ENCODE results near the gene FLYWCH1. TPM values are rescaled to one million over a fixed set of nuclear protein-coding genes. Genes with fewer than 3 reads are reported as not detected.

FLYWCH1 gene
- total and polyA plus RNA-seq, 2 experiments from 2014 or later: 16.0 to 44.7 TPM

GRCh38 chr16:2973605-2974318 lies 62.0 kb downstream of the FLYWCH1 start:
- TF ChIP-seq EZH2 (IDR thresholded peaks at IDR 0.05; ENCODE audit: insufficient read depth, poor library complexity, severe bottlenecking): no peak
- no peak for TF ChIP-seq EZH2phosphoT487 (IDR thresholded peaks at IDR 0.05; ENCODE audit: insufficient read depth, low read depth)
- Histone ChIP-seq H3K27ac (no peak overlapping the region), H3K4me1 (ENCODE audit: insufficient read depth) (no peaks in the 10 kb centered on the region), H3K9ac (no peak overlapping the region), H3F3A (ENCODE audit: insufficient read depth) (no peaks in the 10 kb centered on the region), H3K27me3 (replicated peaks; ENCODE audit: insufficient read depth) (no peaks in the 10 kb centered on the region), H3K36me3 (ENCODE audit: low read depth) (no peaks in the 10 kb centered on the region), H3K9me3 (ENCODE audit: low read depth) (no peaks in the 10 kb centered on the region), H2AFZ (no peak overlapping the region), H3K4me3 (no peak overlapping the region), H3K4me2 (ENCODE audit: unreplicated experiment) (no peak overlapping the region), H4K20me1 (ENCODE audit: insufficient read depth) (no peaks in the 10 kb centered on the region), H3K9me2 (ENCODE audit: insufficient read depth) (no peaks in the 10 kb centered on the region), H3K79me2 (ENCODE audit: insufficient read depth) (no peaks in the 10 kb centered on the region)
- no peak for DNase-seq
- WGBS, 2 experiments (ENCODE audit: low coverage in 1 of 2, low lambda C conversion rate in 2 of 2, missing lambda C conversion rate in 2 of 2): 90 to 96% methylated on average over 13 to 15 of the region's 17 CpGs
- in situ Hi-C loops (cut with MboI): no loop called here

GRCh38 chr16:2974319-2975056 lies 62.8 kb downstream of the FLYWCH1 start:
- no peak for TF ChIP-seq EZH2 (IDR thresholded peaks at IDR 0.05; ENCODE audit: insufficient read depth, poor library complexity, severe bottlenecking)
- TF ChIP-seq EZH2phosphoT487 (IDR thresholded peaks at IDR 0.05; ENCODE audit: insufficient read depth, low read depth): no peak
- in situ Hi-C loops (cut with MboI): no loop called here
- H3K36me3 ChIP-seq (ENCODE audit: low read depth): no peaks in the 10 kb centered on the region
- H3F3A ChIP-seq (ENCODE audit: insufficient read depth): no peaks in the 10 kb centered on the region
- no peaks in the 10 kb centered on the region for H3K27me3 ChIP-seq (replicated peaks; ENCODE audit: insufficient read depth)
- H3K4me2 ChIP-seq (ENCODE audit: unreplicated experiment): no peak overlapping the region
- H3K9me3 ChIP-seq (ENCODE audit: low read depth): no peaks in the 10 kb centered on the region
- no peak for DNase-seq
- no peaks in the 10 kb centered on the region for H4K20me1 ChIP-seq (ENCODE audit: insufficient read depth)
- no peaks in the 10 kb centered on the region for H3K4me1 ChIP-seq (ENCODE audit: insufficient read depth)
- no peak overlapping the region for H2AFZ ChIP-seq
- H3K4me3 ChIP-seq: no peak overlapping the region
- no peaks in the 10 kb centered on the region for H3K9me2 ChIP-seq (ENCODE audit: insufficient read depth)
- no peaks in the 10 kb centered on the region for H3K79me2 ChIP-seq (ENCODE audit: insufficient read depth)
- WGBS, 2 experiments (ENCODE audit: low coverage in 1 of 2, low lambda C conversion rate in 2 of 2, missing lambda C conversion rate in 2 of 2): 96 to 98% methylated on average over 11 to 12 of the region's 15 CpGs
- H3K9ac ChIP-seq: no peak overlapping the region
- H3K27ac ChIP-seq: no peak overlapping the region

GRCh38 chr16:2975161-2975795 lies 63.5 kb downstream of the FLYWCH1 start:
- Histone ChIP-seq H3K4me2 (ENCODE audit: unreplicated experiment) (no peak overlapping the region), H3K36me3 (ENCODE audit: low read depth) (no peaks in the 10 kb centered on the region), H3K27ac (no peak overlapping the region), H3K9me2 (ENCODE audit: insufficient read depth) (no peaks in the 10 kb centered on the region), H2AFZ (no peak overlapping the region), H3K4me1 (ENCODE audit: insufficient read depth) (no peaks in the 10 kb centered on the region), H3F3A (ENCODE audit: insufficient read depth) (no peaks in the 10 kb centered on the region), H4K20me1 (ENCODE audit: insufficient read depth) (no peaks in the 10 kb centered on the region), H3K4me3 (no peak overlapping the region), H3K9me3 (ENCODE audit: low read depth) (no peaks in the 10 kb centered on the region), H3K27me3 (replicated peaks; ENCODE audit: insufficient read depth) (no peaks in the 10 kb centered on the region), H3K79me2 (ENCODE audit: insufficient read depth) (no peaks in the 10 kb centered on the region), H3K9ac (no peak overlapping the region)
- TF ChIP-seq EZH2phosphoT487 (IDR thresholded peaks at IDR 0.05; ENCODE audit: insufficient read depth, low read depth) (no peak), EZH2 (IDR thresholded peaks at IDR 0.05; ENCODE audit: insufficient read depth, poor library complexity, severe bottlenecking) (no peak)
- in situ Hi-C loops (cut with MboI): no loop called here
- 92 to 96% methylated on average over 27 to 28 of the region's 28 CpGs for WGBS, 2 experiments (ENCODE audit: low coverage in 1 of 2, low lambda C conversion rate in 2 of 2, missing lambda C conversion rate in 2 of 2)
- no peak for DNase-seq

GRCh38 chr16:2976201-2976600 lies 64.5 kb downstream of the FLYWCH1 start:
- no peak for TF ChIP-seq EZH2 (IDR thresholded peaks at IDR 0.05; ENCODE audit: insufficient read depth, poor library complexity, severe bottlenecking)
- no peak for TF ChIP-seq EZH2phosphoT487 (IDR thresholded peaks at IDR 0.05; ENCODE audit: insufficient read depth, low read depth)
- DNase-seq: no peak
- no peak overlapping the region for H2AFZ ChIP-seq
- H3K9me2 ChIP-seq (ENCODE audit: insufficient read depth): no peaks in the 10 kb centered on the region
- H3K27ac ChIP-seq: no peak overlapping the region
- 91 to 92% methylated on average over 7 of the region's 7 CpGs for WGBS, 2 experiments (ENCODE audit: low coverage in 1 of 2, low lambda C conversion rate in 2 of 2, missing lambda C conversion rate in 2 of 2)
- H3F3A ChIP-seq (ENCODE audit: insufficient read depth): no peaks in the 10 kb centered on the region
- in situ Hi-C loops (cut with MboI): no loop called here
- H3K4me3 ChIP-seq: no peak overlapping the region
- H4K20me1 ChIP-seq (ENCODE audit: insufficient read depth): no peaks in the 10 kb centered on the region
- H3K9me3 ChIP-seq (ENCODE audit: low read depth): no peaks in the 10 kb centered on the region
- H3K36me3 ChIP-seq (ENCODE audit: low read depth): no peaks in the 10 kb centered on the region
- no peaks in the 10 kb centered on the region for H3K27me3 ChIP-seq (replicated peaks; ENCODE audit: insufficient read depth)
- no peak overlapping the region for H3K9ac ChIP-seq
- H3K4me2 ChIP-seq (ENCODE audit: unreplicated experiment): no peak overlapping the region
- no peaks in the 10 kb centered on the region for H3K4me1 ChIP-seq (ENCODE audit: insufficient read depth)
- H3K79me2 ChIP-seq (ENCODE audit: insufficient read depth): no peaks in the 10 kb centered on the region

Measured in GM23248 (cell line).